GM06990 (cell line): ENCODE results near the gene POLR3G.

ENCODE experiments used
- DNase-seq: peaks from one replicate; pipeline ENCODE4 v3.0.0-alpha.2; 2011; ENCODE audit not compliant: insufficient read length; ENCODE audit errors: extremely low read depth
- H3K27me3 ChIP-seq: replicated peaks from 2 replicates; pipeline ENCODE4 v1.6.0; 2011; ENCODE audit warnings: low read length; ENCODE audit not compliant: control insufficient read depth, insufficient read depth
- H3K36me3 ChIP-seq: 2 replicates; pipeline ENCODE4 v1.5.1; 2011; ENCODE audit warnings: low read length; ENCODE audit not compliant: control insufficient read depth, insufficient read depth
- H3K4me3 ChIP-seq: replicated peaks from 2 replicates; pipeline ENCODE4 v1.5.1; 2011; ENCODE audit warnings: low read depth, mild to moderate bottlenecking, control low read depth, low read length
- CTCF ChIP-seq: IDR thresholded peaks from 2 replicates; pipeline ENCODE4 v1.5.1; 2011; ENCODE audit warnings: low read length, control low read depth, mild to moderate bottlenecking, inconsistent platforms; ENCODE audit not compliant: insufficient read depth, poor library complexity, severe bottlenecking

Gene POLR3G, protein sequence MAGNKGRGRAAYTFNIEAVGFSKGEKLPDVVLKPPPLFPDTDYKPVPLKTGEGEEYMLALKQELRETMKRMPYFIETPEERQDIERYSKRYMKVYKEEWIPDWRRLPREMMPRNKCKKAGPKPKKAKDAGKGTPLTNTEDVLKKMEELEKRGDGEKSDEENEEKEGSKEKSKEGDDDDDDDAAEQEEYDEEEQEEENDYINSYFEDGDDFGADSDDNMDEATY

DNA sequence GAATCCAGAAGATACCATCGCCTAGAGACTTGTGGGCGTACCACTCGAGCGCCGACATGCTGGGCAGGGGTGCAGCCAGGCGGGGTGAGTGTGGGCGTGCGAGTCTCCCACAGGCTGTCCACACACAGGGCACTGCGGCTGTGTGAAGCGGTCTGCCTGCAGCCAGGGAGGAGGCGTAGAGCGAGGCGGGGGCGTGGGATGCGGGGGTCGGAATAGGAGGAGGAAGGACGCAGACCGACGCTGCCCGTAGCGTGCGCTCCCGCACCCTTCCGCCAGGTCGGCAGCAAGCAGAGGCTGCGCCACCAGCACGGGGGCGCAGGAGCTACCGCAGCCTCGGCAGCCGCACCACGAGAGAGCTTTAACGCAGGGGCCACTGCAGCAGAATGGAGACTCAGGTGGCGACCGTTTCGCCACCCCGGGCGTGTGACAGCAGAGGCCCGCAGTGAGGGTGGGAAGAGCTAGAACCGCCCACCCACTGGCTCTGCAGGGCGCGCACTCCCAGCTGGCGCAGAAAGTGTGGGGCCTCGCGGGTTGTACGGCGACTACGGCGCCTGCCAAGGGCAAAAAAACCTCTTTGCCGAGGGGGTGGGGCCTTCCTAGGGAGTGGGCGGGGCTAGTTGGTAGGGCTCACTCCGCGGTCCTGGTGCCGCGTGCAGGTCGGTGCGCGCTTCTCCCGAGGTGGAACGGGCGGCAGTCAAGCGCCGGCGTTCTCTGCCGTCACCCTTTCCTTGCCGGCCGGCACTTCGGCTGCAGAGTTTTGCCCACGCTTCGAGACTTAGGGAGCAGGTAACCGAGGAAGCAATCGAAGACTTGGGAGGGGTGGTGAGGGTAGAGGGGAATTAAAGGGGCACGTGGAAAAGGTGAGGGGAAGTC, at the start of gene POLR3G, which contains the start of gene MBLAC2:
POLR3G (plus strand) TSS at position 630 of the 873 bp plus-strand sequence. CDS start 10,704 bp downstream, outside the sequence.
MBLAC2 (minus strand) TSS at position 537 of the 873 bp plus-strand sequence; CDS start at position 58, 479 bp downstream.
- DNase-seq, result peak; percentile 93
- H3K36me3 ChIP-seq, result no peaks in the 10 kb centered on the region
- H3K27me3 ChIP-seq, result no peaks in the 10 kb centered on the region
- peak within 1 kb of the TSS; percentile 85 for H3K4me3 ChIP-seq
- peak; percentile 47 for TF ChIP-seq CTCF

GRCh38 chr5:90434116-90434714, 40.4 kb upstream of the POLR3G start:
- no peaks in the 10 kb centered on the region for H3K27me3 ChIP-seq
- H3K36me3 ChIP-seq, result no peaks in the 10 kb centered on the region
- TF ChIP-seq CTCF, result peak; percentile 73
- H3K4me3 ChIP-seq, result no peak overlapping the region
- DNase-seq, result no peak

DNA sequence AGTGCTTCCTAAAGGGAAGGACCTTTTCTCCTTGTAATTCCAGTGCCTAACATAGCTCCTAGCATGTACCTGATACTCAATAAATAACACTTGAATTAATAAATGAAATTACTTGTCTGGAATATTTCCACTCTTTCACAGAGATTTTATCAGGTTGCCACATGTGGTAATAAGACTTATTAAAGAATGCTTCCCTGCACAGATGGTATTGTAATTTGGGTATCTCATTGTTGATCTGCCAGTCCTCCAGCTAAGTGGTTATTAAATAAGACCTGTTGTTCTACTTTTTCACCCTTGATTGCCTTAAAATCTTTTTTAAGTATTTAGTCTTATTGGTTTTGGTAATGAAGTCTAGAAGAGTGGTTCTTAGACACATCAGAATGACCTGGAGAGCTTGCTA, 37.0 kb upstream of the POLR3G start:
- no peak for TF ChIP-seq CTCF
- no peak for DNase-seq
- Histone ChIP-seq H3K27me3 (no peaks in the 10 kb centered on the region), H3K36me3 (no peaks in the 10 kb centered on the region), H3K4me3 (no peak overlapping the region)

DNA sequence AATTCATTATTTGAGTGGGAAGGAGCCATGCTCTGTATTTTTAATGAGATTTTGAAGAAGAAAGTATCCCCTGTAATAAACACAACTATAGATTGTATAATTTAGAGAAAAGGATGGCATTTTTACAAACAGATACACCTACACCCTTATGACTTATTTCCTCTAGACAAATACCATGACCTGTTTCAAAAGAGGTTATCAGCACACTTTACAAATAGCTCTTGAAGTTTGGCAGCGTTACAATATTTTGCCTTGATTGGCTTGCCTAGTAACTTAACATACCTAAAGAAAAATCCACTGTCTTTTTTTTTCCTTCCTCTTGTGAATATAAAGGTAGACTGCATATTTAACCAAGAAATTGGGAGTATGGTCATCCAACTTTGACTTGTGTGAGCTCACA, 36.6 kb upstream of the POLR3G start:
- no peak for TF ChIP-seq CTCF
- H3K27me3 ChIP-seq, result no peaks in the 10 kb centered on the region
- no peak for DNase-seq
- no peak overlapping the region for H3K4me3 ChIP-seq
- no peaks in the 10 kb centered on the region for H3K36me3 ChIP-seq

GRCh38 chr5:90440644-90441043, 34.0 kb upstream of the POLR3G start:
- H3K36me3 ChIP-seq, result no peaks in the 10 kb centered on the region
- TF ChIP-seq CTCF, result no peak
- H3K27me3 ChIP-seq, result no peaks in the 10 kb centered on the region
- DNase-seq, result no peak
- no peak overlapping the region for H3K4me3 ChIP-seq
